Ramos (cell line): ENCODE data around the gene DCAF4L1.

Experiments
- in situ Hi-C: fragments of 300-500 bp; cut with MboI; formaldehyde crosslinking; loops from one replicate; pipeline ENCODE4 v1.14.3; 2022; ENCODE audit warnings: low sequenced_read_pairs; ENCODE audit not compliant: unreplicated experiment

DCAF4L1 gene, protein sequence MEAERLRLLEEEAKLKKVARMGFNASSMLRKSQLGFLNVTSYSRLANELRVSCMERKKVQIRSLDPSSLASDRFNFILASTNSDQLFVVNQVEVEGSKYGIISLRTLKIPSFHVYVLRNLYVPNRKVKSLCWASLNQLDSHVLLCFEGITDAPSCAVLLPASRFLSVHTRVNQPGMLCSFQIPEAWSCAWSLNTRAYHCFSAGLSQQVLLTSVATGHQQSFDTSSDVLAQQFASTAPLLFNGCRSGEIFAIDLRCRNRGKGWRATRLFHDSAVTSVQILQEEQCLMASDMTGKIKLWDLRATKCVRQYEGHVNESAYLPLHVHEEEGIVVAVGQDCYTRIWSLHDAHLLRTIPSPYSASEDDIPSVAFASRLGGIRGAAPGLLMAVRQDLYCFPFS

DNA sequence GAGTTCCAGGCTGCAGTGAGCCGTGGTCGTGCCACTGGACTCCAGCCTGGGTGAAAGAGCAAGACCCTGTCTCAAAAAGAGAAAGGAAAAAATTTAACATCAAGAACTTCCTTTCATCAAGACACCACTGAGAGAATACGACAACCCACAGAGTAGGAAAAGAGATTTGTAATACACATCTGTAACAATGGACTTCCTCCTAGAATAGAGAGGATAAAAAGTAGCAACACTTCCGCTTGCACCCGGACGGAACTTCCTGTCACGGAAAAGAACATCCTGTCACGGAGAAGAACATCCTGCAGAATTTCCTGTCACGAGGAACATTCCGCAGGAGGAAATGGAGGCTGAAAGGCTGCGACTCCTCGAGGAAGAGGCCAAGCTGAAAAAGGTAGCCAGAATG is at the start of gene DCAF4L1:
Gene DCAF4L1 (plus strand): TSS at position 301 of the 400 bp plus-strand sequence. CDS start 37 bp downstream, at position 338.
- in situ Hi-C loops: no loop called here

DNA sequence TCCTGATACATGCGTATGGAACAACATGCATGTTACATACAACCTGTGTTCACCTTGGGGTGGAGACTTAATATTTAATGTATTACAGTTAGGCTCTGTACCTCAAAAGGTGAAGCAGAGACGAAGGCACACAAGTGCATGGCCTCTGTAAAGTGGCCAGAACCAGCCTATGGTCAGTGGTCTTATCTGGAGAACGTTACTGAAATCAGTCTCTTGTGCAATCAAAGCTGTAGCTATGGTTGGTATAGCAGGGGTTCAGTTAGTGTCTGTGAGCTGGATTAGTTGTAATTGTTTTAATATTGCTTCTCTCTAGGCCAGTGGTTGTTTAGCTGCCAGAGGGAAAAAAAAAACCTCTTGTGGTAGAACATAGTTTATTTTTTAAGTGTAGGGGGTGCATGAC is 48.6 kb upstream of the DCAF4L1 start:
- in situ Hi-C loops: no loop called here

DNA sequence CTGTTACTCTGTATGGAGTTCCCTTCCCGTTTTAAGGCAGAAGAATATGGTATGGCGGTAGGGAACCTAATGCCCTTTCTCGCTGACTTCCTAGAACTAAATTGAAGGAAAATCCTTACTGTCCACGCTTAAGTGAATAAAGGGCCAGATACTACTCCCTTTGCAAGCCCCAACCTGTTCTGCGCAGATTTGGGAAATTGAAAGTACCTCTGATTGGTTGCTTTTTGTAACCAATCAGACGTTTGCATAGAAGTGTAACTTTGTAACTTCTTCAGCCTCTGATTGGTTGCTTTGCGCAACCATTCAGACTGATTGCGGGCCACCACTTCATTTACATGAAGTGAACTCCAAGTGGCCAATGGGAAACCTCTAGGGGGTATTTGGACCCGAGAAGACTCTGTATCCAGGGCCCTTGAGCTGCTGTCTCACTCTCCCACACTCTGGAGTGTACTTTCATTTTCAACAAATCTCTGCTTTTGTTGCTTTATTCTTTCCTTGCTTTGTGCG is 47.5 kb upstream of the DCAF4L1 start:
- in situ Hi-C loops: no loop called here

DNA sequence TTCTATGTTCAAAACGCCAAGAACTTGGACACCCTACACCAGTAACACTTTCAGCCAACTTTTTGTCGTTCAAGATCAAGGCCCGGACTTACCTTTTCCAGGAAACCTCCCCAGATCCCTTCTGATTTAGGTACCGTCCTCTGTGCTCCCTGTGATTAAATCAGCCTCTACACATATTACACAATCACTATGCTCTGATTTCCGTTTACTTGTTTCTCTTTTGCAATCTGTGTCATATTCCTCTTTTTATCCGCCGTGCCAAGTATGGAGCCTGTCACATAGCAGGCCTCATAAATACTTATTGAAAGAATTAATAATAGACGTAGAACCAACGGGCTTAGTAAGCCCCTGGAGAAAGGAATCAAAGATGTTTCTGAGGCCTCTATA is 47.0 kb upstream of the DCAF4L1 start:
- in situ Hi-C loops: no loop called here

DNA sequence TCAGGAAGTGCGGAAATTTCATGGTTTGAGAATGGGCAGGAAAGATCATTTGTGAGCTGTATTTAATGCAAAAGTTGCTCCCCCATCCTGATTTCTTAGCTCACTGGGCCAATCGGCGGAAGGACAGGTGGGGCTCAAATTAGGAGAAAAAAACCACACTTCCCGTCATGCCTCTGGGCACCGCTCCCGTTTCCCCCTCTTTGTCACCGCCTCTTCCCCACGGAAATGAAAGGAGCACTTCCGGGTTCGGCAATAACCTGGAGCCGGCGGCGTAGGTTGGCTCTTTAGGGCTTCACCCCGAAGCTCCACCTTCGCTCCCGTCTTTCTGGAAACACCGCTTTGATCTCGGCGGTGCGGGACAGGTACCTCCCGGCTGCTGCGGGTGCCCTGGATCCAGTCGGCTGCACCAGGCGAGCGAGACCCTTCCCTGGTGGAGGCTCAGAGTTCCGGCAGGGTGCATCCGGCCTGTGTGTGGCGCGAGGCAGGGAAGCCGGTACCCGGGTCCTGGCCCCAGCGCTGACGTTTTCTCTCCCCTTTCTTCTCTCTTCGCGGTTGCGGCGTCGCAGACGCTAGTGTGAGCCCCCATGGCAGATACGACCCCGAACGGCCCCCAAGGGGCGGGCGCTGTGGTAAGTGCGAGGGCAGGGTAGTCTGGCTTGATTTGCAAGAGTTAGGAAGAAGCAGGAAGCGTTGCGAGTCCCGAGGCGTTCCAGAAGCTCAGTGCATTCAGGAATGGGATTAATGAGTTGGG is 46.5 kb upstream of the DCAF4L1 start, which contains the start of gene TMEM33:
Gene TMEM33 (plus strand): TSS at position 529 of the 751 bp plus-strand sequence. CDS start 56 bp downstream, at position 585.
- in situ Hi-C loops: no loop called here

DNA sequence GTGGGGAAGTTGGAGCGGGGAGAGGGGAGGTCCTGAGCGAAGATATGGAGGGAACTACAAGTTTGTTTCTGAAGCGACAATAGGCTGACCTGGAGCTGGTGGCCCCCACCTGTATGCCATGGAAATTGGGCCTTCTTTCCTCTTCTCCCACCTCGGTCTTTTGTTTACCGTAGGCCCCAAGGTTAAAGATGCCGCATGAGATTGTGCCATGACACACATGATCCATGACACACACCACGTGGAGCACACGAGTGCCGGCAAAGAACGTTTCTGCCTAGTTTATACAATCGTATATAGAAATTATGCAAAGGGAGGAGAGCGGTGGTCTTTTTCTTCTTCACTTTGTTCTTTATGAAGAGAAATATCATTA is 45.9 kb upstream of the DCAF4L1 start:
- in situ Hi-C loops: no loop called here

DNA sequence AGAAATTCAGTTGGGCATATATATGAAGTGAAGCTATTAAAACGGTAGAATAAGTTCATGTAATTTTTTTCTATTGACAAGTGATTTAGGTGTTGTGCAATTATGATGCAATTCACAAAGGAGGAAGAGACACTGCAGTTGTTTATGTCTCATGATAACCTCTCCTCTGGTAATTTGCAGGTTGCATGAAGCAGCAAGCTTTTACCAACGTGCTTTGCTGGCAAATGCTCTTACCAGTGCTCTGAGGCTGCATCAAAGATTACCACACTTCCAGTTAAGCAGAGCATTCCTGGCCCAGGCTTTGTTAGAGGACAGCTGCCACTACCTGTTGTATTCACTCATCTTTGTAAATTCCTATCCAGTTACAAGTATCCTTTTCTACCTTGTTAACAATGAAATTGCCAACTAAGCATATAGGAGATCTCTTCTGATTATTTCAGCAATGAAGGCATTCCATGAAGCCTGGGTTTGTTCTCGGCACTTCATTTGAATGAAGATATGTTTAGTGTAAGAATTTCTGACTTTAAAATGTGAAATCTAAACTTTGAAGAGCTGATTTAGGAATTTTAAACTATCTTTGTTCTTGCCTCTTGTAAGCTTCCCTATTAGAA is 42.4 kb upstream of the DCAF4L1 start:
- in situ Hi-C loops: no loop called here

DNA sequence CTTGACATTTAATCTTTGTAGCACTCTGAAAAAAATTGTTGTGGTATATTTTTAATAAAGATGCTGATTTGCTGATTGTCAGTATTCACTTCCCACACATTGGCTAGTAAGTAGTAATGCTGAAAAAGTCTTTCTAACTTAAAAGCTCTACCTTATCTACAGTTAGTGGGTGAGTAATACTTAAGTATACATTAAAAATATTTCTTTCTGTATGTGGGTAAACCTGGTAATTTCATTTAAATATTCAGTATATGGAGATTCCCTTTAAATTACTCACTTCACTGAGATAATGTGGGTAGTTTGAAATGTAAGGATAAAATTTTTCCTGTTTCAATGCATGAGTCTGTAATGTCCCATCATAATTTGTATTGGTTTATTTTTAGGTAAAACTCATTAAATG is 40.7 kb upstream of the DCAF4L1 start:
- in situ Hi-C loops: no loop called here

DNA sequence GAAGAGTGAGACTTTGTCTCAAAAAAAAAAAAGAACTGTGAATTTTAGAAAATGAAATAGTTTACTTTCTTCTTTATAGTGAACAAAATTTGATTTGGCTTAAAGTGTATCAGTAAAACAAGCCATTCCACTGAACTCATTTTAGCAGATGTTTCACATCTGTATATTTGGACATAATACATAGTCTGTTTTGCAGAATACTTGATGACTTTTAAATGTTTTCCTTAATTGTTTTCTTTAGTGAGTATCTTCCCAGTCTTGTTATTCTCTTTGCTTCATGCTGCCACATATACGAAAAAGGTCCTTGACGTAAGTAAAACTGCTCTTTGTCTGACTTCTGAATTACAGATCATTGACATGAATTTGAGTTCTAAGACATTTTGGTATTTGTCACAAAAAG is 38.0 kb upstream of the DCAF4L1 start:
- in situ Hi-C loops: no loop called here

DNA sequence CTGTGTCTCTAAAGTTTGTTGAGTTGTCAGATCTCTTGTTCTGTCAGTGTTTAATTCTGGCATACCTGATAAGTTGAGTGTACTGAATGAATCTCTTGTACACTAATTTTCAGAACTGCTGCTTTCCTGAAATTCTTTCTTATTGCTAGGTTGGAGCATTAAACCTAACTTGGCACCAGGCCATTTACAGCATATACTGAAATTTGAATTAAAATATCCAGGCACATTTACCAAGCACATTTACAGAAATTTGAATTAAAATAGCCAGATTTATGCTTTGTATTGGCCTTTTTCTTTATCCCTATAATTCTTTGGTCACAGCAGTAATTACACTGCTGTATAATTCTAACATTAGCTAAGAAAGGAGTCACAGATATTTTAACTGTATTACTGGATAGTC is 37.5 kb upstream of the DCAF4L1 start:
- in situ Hi-C loops: no loop called here

DNA sequence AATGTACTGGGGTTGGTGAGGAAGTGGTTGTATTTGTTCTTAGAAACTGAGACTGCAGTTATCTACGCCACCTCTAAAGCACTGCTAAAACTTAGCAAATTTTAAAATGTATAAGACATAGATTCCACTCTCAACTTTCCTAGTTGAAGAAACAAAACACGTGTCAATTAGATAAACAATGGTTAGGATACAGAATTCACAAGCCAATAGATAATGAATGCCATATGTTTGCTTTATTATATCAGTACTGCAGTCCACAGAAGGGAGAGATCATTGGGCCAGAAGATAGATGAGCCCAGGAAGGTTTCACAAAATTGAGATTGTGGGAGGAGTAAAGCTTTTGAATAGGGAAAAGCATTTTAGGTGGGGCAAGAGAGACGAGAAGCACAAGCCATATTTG is 32.0 kb upstream of the DCAF4L1 start:
- in situ Hi-C loops: no loop called here

DNA sequence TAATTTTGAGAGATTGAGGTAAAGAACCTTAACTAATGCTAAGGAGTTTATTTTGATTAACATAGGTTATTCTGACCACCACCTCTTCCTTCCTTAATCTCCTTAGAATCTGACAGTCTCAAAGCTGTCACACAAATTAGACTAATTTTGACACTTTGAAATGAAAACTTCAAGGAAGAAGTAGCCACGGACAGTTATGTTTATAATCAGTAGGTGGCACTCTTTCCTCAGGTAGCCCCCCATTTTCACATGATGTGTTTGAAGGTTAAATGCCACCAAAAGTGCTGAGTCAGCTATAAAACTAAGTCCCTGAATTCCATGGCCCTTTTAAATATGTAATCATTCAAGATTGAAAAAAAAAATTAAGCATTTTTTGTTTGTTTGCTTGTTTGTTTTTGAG is 23.9 kb upstream of the DCAF4L1 start:
- in situ Hi-C loops: no loop called here

DNA sequence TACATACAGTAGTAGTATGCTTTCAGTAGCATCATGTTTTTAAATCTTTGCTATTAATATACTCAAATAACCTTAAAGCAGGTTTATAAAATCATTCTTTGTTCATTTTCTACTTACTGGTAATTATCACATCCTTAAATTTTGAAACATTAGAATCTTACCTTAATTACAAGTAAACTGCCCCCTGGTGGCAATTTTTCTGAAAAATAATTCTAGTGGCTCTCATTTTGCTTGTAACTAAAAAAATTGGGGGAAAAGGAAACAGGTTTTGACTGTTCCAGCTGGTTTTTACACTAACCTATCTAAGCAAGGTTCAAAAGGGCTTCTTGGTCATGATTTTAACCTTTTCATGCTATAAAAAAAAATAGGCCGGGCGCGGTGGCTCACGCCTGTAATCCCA is 18.5 kb upstream of the DCAF4L1 start:
- in situ Hi-C loops: no loop called here

DNA sequence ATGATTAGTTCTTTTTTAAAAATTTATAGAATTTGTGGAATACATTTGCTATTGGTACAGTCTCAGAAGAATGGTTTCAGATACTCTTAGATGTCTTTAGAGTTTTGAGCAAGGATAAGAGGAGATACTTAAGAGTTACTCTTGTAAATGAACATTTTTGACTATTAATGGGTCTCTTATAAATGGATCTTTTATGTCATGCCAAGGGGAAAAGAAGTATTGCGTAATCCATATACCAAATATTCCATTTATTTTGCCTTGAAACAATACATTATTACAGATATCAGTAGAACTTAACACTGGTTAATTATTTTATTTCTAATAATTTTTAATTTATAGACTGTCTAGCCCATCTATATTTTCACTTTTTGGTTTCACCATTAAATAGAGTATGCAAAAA is 17.2 kb upstream of the DCAF4L1 start:
- in situ Hi-C loops: no loop called here

DNA sequence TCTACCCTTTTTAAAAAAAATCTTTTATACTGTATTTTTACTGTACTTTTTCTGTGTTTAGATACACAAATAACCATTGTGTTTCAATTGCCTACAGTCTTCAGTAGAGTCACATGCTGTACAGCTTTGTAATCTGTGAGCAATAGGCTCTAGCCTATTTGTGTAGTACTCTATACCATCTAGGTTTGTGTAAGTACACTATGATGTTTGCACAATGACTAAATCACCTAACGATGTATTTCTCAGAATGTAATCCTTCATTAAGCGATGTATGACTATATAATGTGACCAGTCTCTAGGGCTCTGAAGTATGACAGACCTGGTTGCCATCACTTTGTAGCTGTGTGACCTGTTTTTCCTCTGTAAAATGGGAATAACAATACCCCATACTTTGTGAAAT is 14.2 kb upstream of the DCAF4L1 start:
- in situ Hi-C loops: no loop called here

DNA sequence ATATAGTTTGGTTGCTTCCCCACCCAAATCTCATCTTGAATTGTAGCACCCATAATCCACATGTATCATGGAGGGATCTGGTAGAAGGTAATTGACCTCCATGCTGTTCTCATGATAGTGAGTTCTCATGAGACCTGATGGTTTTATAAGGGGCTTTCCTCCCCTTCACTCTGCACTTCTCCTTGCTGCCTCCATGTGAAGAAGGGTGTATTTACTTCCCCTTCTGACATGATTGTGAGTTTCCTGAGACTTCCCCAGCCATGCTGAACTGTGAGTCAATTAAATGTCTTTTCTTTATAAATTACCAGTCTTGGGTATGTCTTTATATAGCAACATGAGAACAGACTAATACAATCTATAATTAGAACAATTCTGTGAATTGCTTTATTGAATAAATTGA is 11.9 kb upstream of the DCAF4L1 start:
- in situ Hi-C loops: no loop called here

DNA sequence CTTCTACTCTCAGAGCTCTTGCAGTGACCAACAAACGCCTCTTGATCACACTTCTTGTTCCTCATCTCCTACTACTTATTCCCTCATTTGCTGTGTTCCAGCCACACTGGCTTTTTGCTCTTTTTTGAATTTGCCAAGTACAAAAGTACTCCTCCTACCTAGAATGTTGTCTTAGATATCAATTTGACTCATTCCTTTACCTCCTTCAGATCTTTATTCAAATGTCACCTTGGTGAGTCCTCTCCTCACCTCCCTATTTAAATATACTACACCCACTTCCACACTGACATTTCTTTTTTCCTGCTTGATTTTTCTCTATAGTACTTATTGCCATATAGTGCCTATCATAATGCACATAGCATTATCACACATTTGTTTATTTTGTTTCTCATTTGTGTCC is 6.2 kb upstream of the DCAF4L1 start:
- in situ Hi-C loops: no loop called here

DNA sequence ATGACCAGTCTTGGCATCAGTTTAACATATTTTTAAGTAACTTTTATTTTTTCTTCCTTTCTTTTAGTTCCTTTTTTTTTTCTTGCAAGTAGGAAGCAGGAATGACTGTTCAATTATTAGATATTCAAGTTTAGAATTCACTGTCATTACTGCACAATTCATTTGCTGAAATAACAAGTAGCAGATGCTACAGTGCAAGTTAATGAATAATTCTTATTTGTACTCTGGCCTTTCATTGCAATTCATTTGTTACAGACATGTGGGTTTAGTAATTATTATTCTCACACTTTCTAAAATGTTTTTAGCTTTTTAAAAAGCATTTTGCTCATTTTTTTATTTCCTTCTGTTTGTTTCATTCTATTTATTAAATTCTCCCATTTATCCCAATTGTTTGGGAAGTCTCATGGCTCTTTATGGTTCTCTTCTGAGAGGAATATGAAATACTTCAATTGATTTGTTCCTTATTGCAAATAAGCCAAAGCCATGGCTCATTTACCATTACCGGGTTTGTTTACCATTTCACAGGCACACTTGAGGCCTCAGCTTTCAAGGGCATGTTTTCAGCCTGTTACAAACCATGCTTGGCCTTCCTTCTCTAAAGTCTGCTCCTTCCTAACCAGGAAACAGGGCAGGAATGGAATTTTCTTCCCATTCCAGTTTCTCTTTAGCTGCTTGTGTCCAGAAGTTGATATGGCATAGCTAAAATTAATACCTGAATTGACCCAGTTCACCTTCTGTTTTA is 4.6 kb upstream of the DCAF4L1 start:
- in situ Hi-C loops: no loop called here

DNA sequence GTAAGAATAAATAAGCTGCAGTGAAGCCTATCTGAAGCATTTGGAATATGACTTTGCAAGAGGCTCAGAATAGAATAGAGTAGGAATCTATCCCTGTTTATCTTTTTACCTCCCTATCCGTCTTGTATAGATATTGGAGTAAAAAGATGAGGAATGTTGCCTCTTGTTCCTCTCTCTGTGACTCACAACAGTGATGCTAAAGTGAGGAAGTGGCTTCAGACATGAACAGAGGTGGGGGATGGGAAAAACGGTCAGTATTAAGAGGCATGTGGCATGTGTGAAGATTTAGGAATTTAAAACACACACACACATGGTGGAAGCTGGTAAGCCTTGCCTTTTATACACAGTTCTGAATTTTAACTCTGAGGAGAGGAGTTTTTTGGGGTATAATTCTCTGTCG is 3.8 kb upstream of the DCAF4L1 start:
- in situ Hi-C loops: no loop called here

DNA sequence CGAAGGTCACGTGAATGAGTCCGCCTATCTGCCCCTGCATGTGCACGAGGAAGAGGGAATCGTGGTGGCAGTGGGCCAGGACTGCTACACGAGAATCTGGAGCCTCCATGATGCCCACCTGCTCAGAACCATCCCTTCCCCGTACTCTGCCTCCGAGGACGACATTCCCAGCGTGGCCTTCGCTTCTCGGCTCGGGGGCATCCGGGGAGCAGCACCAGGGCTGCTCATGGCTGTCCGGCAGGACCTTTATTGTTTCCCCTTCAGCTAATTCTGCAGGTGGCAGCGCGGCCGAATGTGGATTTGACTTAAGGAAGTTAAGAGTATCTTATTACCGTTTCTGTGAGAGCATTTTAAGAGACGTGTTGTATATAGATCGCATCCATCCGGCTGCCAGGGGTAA is 1.2 kb downstream of the DCAF4L1 start:
- in situ Hi-C loops: no loop called here
